Measurements from ENCODE around the gene FRMD4B. TPM values are rescaled to one million over a fixed set of nuclear protein-coding genes. Genes with fewer than 3 reads are reported as not detected.

FRMD4B gene
- total and polyA plus RNA-seq, 12 donors: 5.5 to 165 (median 17.4) TPM

- Histone ChIP-seq H3K27me3 (no peaks in the 10 kb centered on the region), H3K4me1 (replicated peaks in 1 of 2) (no peaks in the 10 kb centered on the region), H3K36me3 (replicated peaks in 1 of 2) (no peaks in the 10 kb centered on the region), H3K27ac (no peak overlapping the region), H3K4me3 (no peak overlapping the region), H3K9me3 (replicated peaks in 1 of 3) (no peaks in the 10 kb centered on the region)
- 60 to 73% (median 65%) methylated on average over 7 of the region's 7 CpGs for WGBS, 4 donors
- intact Hi-C loops (cut with DNase I): no loop called here
- DNase-seq: no peak
- TF ChIP-seq POLR2A (IDR thresholded peaks at IDR 0.05) (no peak), CTCF (IDR thresholded peaks at IDR 0.05) (no peak)
Observed at GRCh38 chr3:69219101-69219708, 166.7 kb downstream of the FRMD4B start.

GRCh38 chr3:69218079-69218478, 167.8 kb downstream of the FRMD4B start:
- Histone ChIP-seq H3K27ac (no peak overlapping the region), H3K27me3 (no peaks in the 10 kb centered on the region), H3K9me3 (replicated peaks in 1 of 3) (no peaks in the 10 kb centered on the region), H3K4me3 (no peak overlapping the region), H3K36me3 (replicated peaks in 1 of 2) (no peaks in the 10 kb centered on the region), H3K4me1 (replicated peaks in 1 of 2) (no peaks in the 10 kb centered on the region)
- DNase-seq: no peak
- 89 to 95% (median 95%) methylated on average over 6 of the region's 6 CpGs for WGBS, 4 donors
- TF ChIP-seq CTCF (IDR thresholded peaks at IDR 0.05) (no peak), POLR2A (IDR thresholded peaks at IDR 0.05) (no peak)
- intact Hi-C loops (cut with DNase I): no loop called here

- H3K4me1 ChIP-seq (replicated peaks in 1 of 2): peaks cover 0 to 5% of the 10 kb centered on the region in 2 donors
- H3K4me3 ChIP-seq: no peak overlapping the region
- 41 to 56% (median 54%) methylated on average over 4 to 5 of the region's 5 CpGs for WGBS, 4 donors
- H3K27me3 ChIP-seq: no peaks in the 10 kb centered on the region
- no peaks in the 10 kb centered on the region for H3K36me3 ChIP-seq (replicated peaks in 1 of 2)
- DNase-seq: no peak
- TF ChIP-seq CTCF (IDR thresholded peaks at IDR 0.05) (no peak), POLR2A (IDR thresholded peaks at IDR 0.05) (no peak)
- no peaks in the 10 kb centered on the region for H3K9me3 ChIP-seq (replicated peaks in 1 of 3)
- H3K27ac ChIP-seq: no peak overlapping the region
- intact Hi-C loops (cut with DNase I): no loop called here
Observed at GRCh38 chr3:69216981-69217380, 168.9 kb downstream of the FRMD4B start.

GRCh38 chr3:69214241-69214640, 171.6 kb downstream of the FRMD4B start:
- Histone ChIP-seq H3K27ac (no peak overlapping the region), H3K27me3 (no peaks in the 10 kb centered on the region), H3K9me3 (replicated peaks in 1 of 3) (no peaks in the 10 kb centered on the region), H3K36me3 (replicated peaks in 1 of 2) (no peaks in the 10 kb centered on the region), H3K4me1 (replicated peaks in 1 of 2) (peaks cover 0 to 5% of the 10 kb centered on the region in 2 donors), H3K4me3 (no peak overlapping the region)
- no peak for DNase-seq
- 47 to 54% (median 49%) methylated on average over 3 of the region's 3 CpGs for WGBS, 4 donors
- intact Hi-C loops (cut with DNase I): no loop called here
- TF ChIP-seq POLR2A (IDR thresholded peaks at IDR 0.05) (no peak), CTCF (IDR thresholded peaks at IDR 0.05) (no peak)

All from adrenal gland (tissue), 12 donors.